T47D (cell line): ENCODE results near the gene CENPK.

Source experiments
- DNase-seq, 2 experiments: peaks; one replicate each; pipeline versions ENCODE4 v3.0.0 to v3.0.0-alpha.2; 2011 to 2012; ENCODE audit warnings: low read depth in 1 of 2, low spot score in 1 of 2
- JUND ChIP-seq: IDR thresholded peaks from 2 replicates; pipeline ENCODE4 v1.6.1; 2012; ENCODE audit warnings: low read depth
- in situ Hi-C: cut with HindIII; loops from 2 replicates; pipeline ENCODE4 v1.10.0; 2016; ENCODE audit warnings: low sequenced_read_pairs, low pct_unique_long_range_greater_than_20kb

The CENPK gene

GRCh38 chr5:65468633-65469032 lies 94.3 kb downstream of the CENPK start:
- in situ Hi-C loops = no loop called here
- TF ChIP-seq JUND = no peak
- DNase-seq = no peak
